ENCODE results near the gene CNST. TPM values are rescaled to one million over a fixed set of nuclear protein-coding genes. Genes with fewer than 3 reads are reported as not detected.
"Not testable (repeated sequence)": the region's sequence is repeated elsewhere in the genome, so short reads cannot be mapped to it uniquely, and the experiment has no call there.

Gene CNST
- total RNA-seq, 2 donors from 2014 or later: 28.0 to 30.4 TPM

- peaks cover 0 to 3% of the 10 kb centered on the region in 2 donors for H3K9me3 Mint-ChIP-seq
- H3K27ac Mint-ChIP-seq: peak overlapping the region; percentile 51
- peak overlapping the region; percentile 37 to 62 for H3K4me3 Mint-ChIP-seq
- peaks cover 7% of the 10 kb centered on the region for H3K27me3 Mint-ChIP-seq (ENCODE audit: low read depth)
- no peaks in the 10 kb centered on the region for H3K36me3 Mint-ChIP-seq (ENCODE audit: insufficient read depth in 2 of 2)
- ATAC-seq (replicated peaks in 1 of 2) (peak; percentile 99 to 100), DNase-seq (peak; percentile 85 to 89)
- H3K4me1 Mint-ChIP-seq (ENCODE audit: low read depth): peaks cover 12% of the 10 kb centered on the region
Measured at GRCh38 chr1:246699095-246699735, 133.0 kb downstream of the CNST start.

- no peak overlapping the region for H3K27ac Mint-ChIP-seq
- ATAC-seq (replicated peaks in 1 of 2): no peak
- no peaks in the 10 kb centered on the region for H3K9me3 Mint-ChIP-seq
- DNase-seq: no peak
- H3K4me1 Mint-ChIP-seq (ENCODE audit: low read depth): peaks cover 9% of the 10 kb centered on the region
- H3K36me3 Mint-ChIP-seq (ENCODE audit: insufficient read depth in 2 of 2): no peaks in the 10 kb centered on the region
- no peak overlapping the region for H3K4me3 Mint-ChIP-seq
- H3K27me3 Mint-ChIP-seq (ENCODE audit: low read depth): peaks cover 7% of the 10 kb centered on the region
Measured at GRCh38 chr1:246703581-246703980, 137.3 kb downstream of the CNST start.

- no peak overlapping the region for H3K4me3 Mint-ChIP-seq
- no peak overlapping the region for H3K27ac Mint-ChIP-seq
- DNase-seq: no peak
- H3K4me1 Mint-ChIP-seq (ENCODE audit: low read depth): no peaks in the 10 kb centered on the region
- ATAC-seq (replicated peaks in 1 of 2): peak in 1 of 2 donors; percentile 30
- peaks cover 13% of the 10 kb centered on the region for H3K27me3 Mint-ChIP-seq (ENCODE audit: low read depth)
- peaks cover 2 to 5% of the 10 kb centered on the region in 2 donors for H3K9me3 Mint-ChIP-seq
- H3K36me3 Mint-ChIP-seq (ENCODE audit: insufficient read depth in 2 of 2): peaks cover 0 to 3% of the 10 kb centered on the region in 2 donors
Measured at GRCh38 chr1:246705368-246705767, 139.1 kb downstream of the CNST start.

GRCh38 chr1:246708166-246708565 lies 141.9 kb downstream of the CNST start:
- Mint-ChIP-seq H3K36me3 (ENCODE audit: insufficient read depth in 2 of 2) (peaks cover 0 to 4% of the 10 kb centered on the region in 2 donors), H3K27ac (no peak overlapping the region), H3K4me1 (ENCODE audit: low read depth) (no peaks in the 10 kb centered on the region), H3K27me3 (ENCODE audit: low read depth) (peaks cover 13% of the 10 kb centered on the region), H3K4me3 (no peak overlapping the region), H3K9me3 (peaks cover 2 to 5% of the 10 kb centered on the region in 2 donors)
- ATAC-seq (replicated peaks in 1 of 2): no peak
- no peak for DNase-seq

- no peak for DNase-seq
Measured at GRCh38 chr1:246709196-246709595, 142.9 kb downstream of the CNST start.

GRCh38 chr1:246709835-246710234 lies 143.6 kb downstream of the CNST start:
- no peak overlapping the region for H3K4me3 Mint-ChIP-seq
- ATAC-seq (replicated peaks in 1 of 2): no peak
- no peaks in the 10 kb centered on the region for H3K4me1 Mint-ChIP-seq (ENCODE audit: low read depth)
- H3K9me3 Mint-ChIP-seq: peaks cover 2 to 5% of the 10 kb centered on the region in 2 donors
- H3K36me3 Mint-ChIP-seq (ENCODE audit: insufficient read depth in 2 of 2): peaks cover 0 to 4% of the 10 kb centered on the region in 2 donors
- no peak for DNase-seq
- H3K27ac Mint-ChIP-seq: no peak overlapping the region
- H3K27me3 Mint-ChIP-seq (ENCODE audit: low read depth): peaks cover 6% of the 10 kb centered on the region

More at GRCh38 chr1:246709196-246709595, 142.9 kb downstream of the CNST start:
- Mint-ChIP-seq H3K36me3 (ENCODE audit: insufficient read depth in 2 of 2) (peaks cover 0 to 4% of the 10 kb centered on the region in 2 donors), H3K4me1 (ENCODE audit: low read depth) (no peaks in the 10 kb centered on the region), H3K4me3 (no peak overlapping the region), H3K27ac (no peak overlapping the region), H3K9me3 (peaks cover 2 to 5% of the 10 kb centered on the region in 2 donors), H3K27me3 (ENCODE audit: low read depth) (peaks cover 6% of the 10 kb centered on the region)
- no peak for ATAC-seq (replicated peaks in 1 of 2)

GRCh38 chr1:246711548-246712003 lies 145.3 kb downstream of the CNST start:
- H3K36me3 Mint-ChIP-seq (ENCODE audit: insufficient read depth in 2 of 2): peaks cover 1 to 4% of the 10 kb centered on the region in 2 donors
- ATAC-seq (replicated peaks in 1 of 2): no peak
- H3K4me3 Mint-ChIP-seq: no peak overlapping the region
- H3K9me3 Mint-ChIP-seq: peaks cover 2 to 5% of the 10 kb centered on the region in 2 donors
- peaks cover 15% of the 10 kb centered on the region for H3K27me3 Mint-ChIP-seq (ENCODE audit: low read depth)
- no peaks in the 10 kb centered on the region for H3K4me1 Mint-ChIP-seq (ENCODE audit: low read depth)
- DNase-seq: no peak
- no peak overlapping the region for H3K27ac Mint-ChIP-seq

GRCh38 chr1:246712428-246712827 lies 146.2 kb downstream of the CNST start:
- H3K9me3 Mint-ChIP-seq; H3K36me3 Mint-ChIP-seq (ENCODE audit: insufficient read depth in 2 of 2); H3K27ac Mint-ChIP-seq; H3K4me3 Mint-ChIP-seq; DNase-seq; H3K4me1 Mint-ChIP-seq (ENCODE audit: low read depth); ATAC-seq (replicated peaks in 1 of 2): not testable (repeated sequence)
- peaks cover 22% of the 10 kb centered on the region for H3K27me3 Mint-ChIP-seq (ENCODE audit: low read depth)

Other genes starting within 250 kb of the CNST start
- gene SMYD3, start 59.2 kb upstream of the CNST start, total RNA-seq: 10 to 100 TPM; 19.1 to 21.0 TPM
- gene TFB2M, start 195 bp upstream of the CNST start, total RNA-seq: 10 to 100 TPM; 13.5 to 15.0 TPM
- gene SCCPDH, start 158.0 kb downstream of the CNST start, total RNA-seq: 10 to 100 TPM; 20.7 to 23.7 TPM